Dermis blood vessel endothelial cell (primary cell): ENCODE results near the gene SLC7A10. TPM values are rescaled to one million over a fixed set of nuclear protein-coding genes. Genes with fewer than 3 reads are reported as not detected.
"Not testable (repeated sequence)": the region's sequence is repeated elsewhere in the genome, so short reads cannot be mapped to it uniquely, and the experiment has no call there.

ENCODE experiments used
- DNase-seq: peaks from one replicate; pipeline ENCODE4 v3.0.0; 2010
- total RNA-seq: library from RNA; depleted of rRNA; stranded (reverse); fragments of >200 nt; gene quantifications from 2 replicates; pipeline ENCODE4 v1.2.3, GENCODE V29; 2014

SLC7A10 gene
- total RNA-seq, 1 donor from 2014 or later, result 0.17 TPM

- DNase-seq, result no peak
Observed at GRCh38 chr19:33175156-33175782, 50.4 kb downstream of the SLC7A10 start.

- DNase-seq, result no peak
Observed at GRCh38 chr19:33174186-33174585, 51.5 kb downstream of the SLC7A10 start.

GRCh38 chr19:33171916-33172359 lies 53.7 kb downstream of the SLC7A10 start:
- DNase-seq, result no peak

- DNase-seq, result no peak
Observed at GRCh38 chr19:33171222-33171795, 54.3 kb downstream of the SLC7A10 start.

GRCh38 chr19:33168528-33168927 lies 57.1 kb downstream of the SLC7A10 start:
- no peak for DNase-seq

- no peak for DNase-seq
Observed at GRCh38 chr19:33167438-33167837, 58.2 kb downstream of the SLC7A10 start.

GRCh38 chr19:33166037-33166436 lies 59.6 kb downstream of the SLC7A10 start:
- DNase-seq, result not testable (repeated sequence)

- no peak for DNase-seq
Observed at GRCh38 chr19:33163481-33163880, 62.2 kb downstream of the SLC7A10 start.

GRCh38 chr19:33161201-33161600 lies 64.4 kb downstream of the SLC7A10 start:
- DNase-seq, result no peak

GRCh38 chr19:33159893-33160292 lies 65.8 kb downstream of the SLC7A10 start:
- DNase-seq, result no peak

GRCh38 chr19:33159149-33159548 lies 66.5 kb downstream of the SLC7A10 start:
- no peak for DNase-seq

Other genes starting within 250 kb of the SLC7A10 start
- gene RHPN2, start 161.0 kb downstream of the SLC7A10 start, total RNA-seq, result 8.0 and 13.4 TPM in 2 replicates
- 4.8 and 5.9 TPM in 2 replicates for gene GPATCH1, start 144.7 kb downstream of the SLC7A10 start, total RNA-seq
- gene WDR88, start 93.7 kb downstream of the SLC7A10 start, total RNA-seq, result not detected in 2 replicates
- gene LRP3, start 31.5 kb downstream of the SLC7A10 start, total RNA-seq, result 6.6 and 12.0 TPM in 2 replicates
- 0.17 and 0.19 TPM in 2 replicates for gene CEBPA, start 76.7 kb upstream of the SLC7A10 start, total RNA-seq
- 32.6 and 38.6 TPM in 2 replicates for gene CEBPG, start 147.9 kb upstream of the SLC7A10 start, total RNA-seq